ENCODE data around the gene MSX1.

Gene MSX1

GRCh38 chr4:4847011-4847410, 12.5 kb upstream of the MSX1 start:
- no peak for DNase-seq (ENCODE audit: low read depth in 2 of 2)
- no peak for TF ChIP-seq CTCF (IDR thresholded peaks at IDR 0.05; ENCODE audit: low read depth, low read length)
- H3K4me3 ChIP-seq (replicated peaks in 1 of 2; ENCODE audit: low read depth in 2 of 2, low read length in 2 of 2), result no peak overlapping the region

GRCh38 chr4:4848540-4848939, 10.9 kb upstream of the MSX1 start:
- TF ChIP-seq CTCF (IDR thresholded peaks at IDR 0.05; ENCODE audit: low read depth, low read length), result no peak
- DNase-seq (ENCODE audit: low read depth in 2 of 2), result no peak
- no peak overlapping the region for H3K4me3 ChIP-seq (replicated peaks in 1 of 2; ENCODE audit: low read depth in 2 of 2, low read length in 2 of 2)

GRCh38 chr4:4849106-4849505, 10.4 kb upstream of the MSX1 start:
- DNase-seq (ENCODE audit: low read depth in 2 of 2), result no peak
- TF ChIP-seq CTCF (IDR thresholded peaks at IDR 0.05; ENCODE audit: low read depth, low read length), result no peak

GRCh38 chr4:4849524-4850193, 9.8 kb upstream of the MSX1 start:
- DNase-seq (ENCODE audit: low read depth in 2 of 2), result no peak
- H3K4me3 ChIP-seq (replicated peaks in 1 of 2; ENCODE audit: low read depth in 2 of 2, low read length in 2 of 2), result no peak overlapping the region
- no peak for TF ChIP-seq CTCF (IDR thresholded peaks at IDR 0.05; ENCODE audit: low read depth, low read length)

More at GRCh38 chr4:4849106-4849505, 10.4 kb upstream of the MSX1 start:
- no peak overlapping the region for H3K4me3 ChIP-seq (replicated peaks in 1 of 2; ENCODE audit: low read depth in 2 of 2, low read length in 2 of 2)

- no peak for TF ChIP-seq CTCF (IDR thresholded peaks at IDR 0.05; ENCODE audit: low read depth, low read length)
- no peak for DNase-seq (ENCODE audit: low read depth in 2 of 2)
- H3K4me3 ChIP-seq (replicated peaks in 1 of 2; ENCODE audit: low read depth in 2 of 2, low read length in 2 of 2), result no peak overlapping the region
These were observed 8.4 kb upstream of the MSX1 start for GRCh38 chr4:4851081-4851480.

GRCh38 chr4:4851906-4852305, 7.6 kb upstream of the MSX1 start:
- no peak for DNase-seq (ENCODE audit: low read depth in 2 of 2)
- no peak for TF ChIP-seq CTCF (IDR thresholded peaks at IDR 0.05; ENCODE audit: low read depth, low read length)
- H3K4me3 ChIP-seq (replicated peaks in 1 of 2; ENCODE audit: low read depth in 2 of 2, low read length in 2 of 2), result no peak overlapping the region

Measured in cardiac fibroblast (primary cell).